Measurements from ENCODE around the gene KRTAP24-1. TPM values are rescaled to one million over a fixed set of nuclear protein-coding genes. Genes with fewer than 3 reads are reported as not detected.

KRTAP24-1 gene
- total and polyA plus RNA-seq, 9 of the 15 experiments (the other 6 are each of a cell fraction or from before 2014, with no cell fraction given), result not detected

DNA sequence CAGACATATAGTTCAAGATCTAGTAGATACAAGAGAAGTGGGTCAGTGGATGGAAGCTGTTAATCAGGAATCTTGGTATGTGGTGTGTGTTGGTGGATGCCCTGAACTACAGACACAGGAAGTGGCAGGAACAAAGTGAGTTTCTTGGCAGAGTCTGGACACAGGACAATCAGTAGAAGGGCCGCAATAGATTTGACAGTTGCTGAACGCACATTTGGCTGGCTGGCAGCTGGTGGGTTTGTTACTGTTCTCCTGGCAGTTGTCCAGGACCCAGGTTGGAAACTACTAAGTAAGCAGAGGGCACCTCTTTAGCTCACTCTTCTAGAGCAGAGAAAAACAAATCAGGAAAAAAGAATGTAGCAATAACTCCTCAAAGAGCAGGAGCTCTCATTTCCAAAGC lies 24.1 kb upstream of the KRTAP24-1 start (continued):
- TF ChIP-seq, protein P1, sequence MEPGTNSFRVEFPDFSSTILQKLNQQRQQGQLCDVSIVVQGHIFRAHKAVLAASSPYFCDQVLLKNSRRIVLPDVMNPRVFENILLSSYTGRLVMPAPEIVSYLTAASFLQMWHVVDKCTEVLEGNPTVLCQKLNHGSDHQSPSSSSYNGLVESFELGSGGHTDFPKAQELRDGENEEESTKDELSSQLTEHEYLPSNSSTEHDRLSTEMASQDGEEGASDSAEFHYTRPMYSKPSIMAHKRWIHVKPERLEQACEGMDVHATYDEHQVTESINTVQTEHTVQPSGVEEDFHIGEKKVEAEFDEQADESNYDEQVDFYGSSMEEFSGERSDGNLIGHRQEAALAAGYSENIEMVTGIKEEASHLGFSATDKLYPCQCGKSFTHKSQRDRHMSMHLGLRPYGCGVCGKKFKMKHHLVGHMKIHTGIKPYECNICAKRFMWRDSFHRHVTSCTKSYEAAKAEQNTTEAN (CRISPR knock-in tag; IDR thresholded peaks at IDR 0.05), result no peak
- TF ChIP-seq MYNN (IDR thresholded peaks at IDR 0.05) (no peak), MYNN (CRISPR knock-in tag; IDR thresholded peaks at IDR 0.05) (no peak), ZNF695 (CRISPR knock-in tag; IDR thresholded peaks at IDR 0.05) (no peak), ZKSCAN3 (CRISPR knock-in tag; IDR thresholded peaks at IDR 0.05) (no peak), ZFPM2 (CRISPR knock-in tag; IDR thresholded peaks at IDR 0.05) (no peak), ZNF830 (CRISPR knock-in tag; IDR thresholded peaks at IDR 0.05) (no peak), TRIM24 (IDR thresholded peaks at IDR 0.05) (no peak), ZNF444 (CRISPR knock-in tag; IDR thresholded peaks at IDR 0.05) (no peak)
- TF ChIP-seq, protein P2, sequence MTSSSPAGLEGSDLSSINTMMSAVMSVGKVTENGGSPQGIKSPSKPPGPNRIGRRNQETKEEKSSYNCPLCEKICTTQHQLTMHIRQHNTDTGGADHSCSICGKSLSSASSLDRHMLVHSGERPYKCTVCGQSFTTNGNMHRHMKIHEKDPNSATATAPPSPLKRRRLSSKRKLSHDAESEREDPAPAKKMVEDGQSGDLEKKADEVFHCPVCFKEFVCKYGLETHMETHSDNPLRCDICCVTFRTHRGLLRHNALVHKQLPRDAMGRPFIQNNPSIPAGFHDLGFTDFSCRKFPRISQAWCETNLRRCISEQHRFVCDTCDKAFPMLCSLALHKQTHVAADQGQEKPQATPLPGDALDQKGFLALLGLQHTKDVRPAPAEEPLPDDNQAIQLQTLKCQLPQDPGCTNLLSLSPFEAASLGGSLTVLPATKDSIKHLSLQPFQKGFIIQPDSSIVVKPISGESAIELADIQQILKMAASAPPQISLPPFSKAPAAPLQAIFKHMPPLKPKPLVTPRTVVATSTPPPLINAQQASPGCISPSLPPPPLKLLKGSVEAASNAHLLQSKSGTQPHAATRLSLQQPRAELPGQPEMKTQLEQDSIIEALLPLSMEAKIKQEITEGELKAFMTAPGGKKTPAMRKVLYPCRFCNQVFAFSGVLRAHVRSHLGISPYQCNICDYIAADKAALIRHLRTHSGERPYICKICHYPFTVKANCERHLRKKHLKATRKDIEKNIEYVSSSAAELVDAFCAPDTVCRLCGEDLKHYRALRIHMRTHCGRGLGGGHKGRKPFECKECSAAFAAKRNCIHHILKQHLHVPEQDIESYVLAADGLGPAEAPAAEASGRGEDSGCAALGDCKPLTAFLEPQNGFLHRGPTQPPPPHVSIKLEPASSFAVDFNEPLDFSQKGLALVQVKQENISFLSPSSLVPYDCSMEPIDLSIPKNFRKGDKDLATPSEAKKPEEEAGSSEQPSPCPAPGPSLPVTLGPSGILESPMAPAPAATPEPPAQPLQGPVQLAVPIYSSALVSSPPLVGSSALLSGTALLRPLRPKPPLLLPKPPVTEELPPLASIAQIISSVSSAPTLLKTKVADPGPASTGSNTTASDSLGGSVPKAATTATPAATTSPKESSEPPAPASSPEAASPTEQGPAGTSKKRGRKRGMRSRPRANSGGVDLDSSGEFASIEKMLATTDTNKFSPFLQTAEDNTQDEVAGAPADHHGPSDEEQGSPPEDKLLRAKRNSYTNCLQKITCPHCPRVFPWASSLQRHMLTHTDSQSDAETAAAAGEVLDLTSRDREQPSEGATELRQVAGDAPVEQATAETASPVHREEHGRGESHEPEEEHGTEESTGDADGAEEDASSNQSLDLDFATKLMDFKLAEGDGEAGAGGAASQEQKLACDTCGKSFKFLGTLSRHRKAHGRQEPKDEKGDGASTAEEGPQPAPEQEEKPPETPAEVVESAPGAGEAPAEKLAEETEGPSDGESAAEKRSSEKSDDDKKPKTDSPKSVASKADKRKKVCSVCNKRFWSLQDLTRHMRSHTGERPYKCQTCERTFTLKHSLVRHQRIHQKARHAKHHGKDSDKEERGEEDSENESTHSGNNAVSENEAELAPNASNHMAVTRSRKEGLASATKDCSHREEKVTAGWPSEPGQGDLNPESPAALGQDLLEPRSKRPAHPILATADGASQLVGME (CRISPR knock-in tag; IDR thresholded peaks at IDR 0.05), result no peak

Data from K562 (cell line).